Measurements from ENCODE around the gene E2F2. TPM values are rescaled to one million over a fixed set of nuclear protein-coding genes. Genes with fewer than 3 reads are reported as not detected.
A peak's percentile ranks its signal among the peaks of the same experiment; 100 is the strongest.

Gene E2F2
- total and polyA plus RNA-seq, 2 of the 4 experiments (the other 2 are of a cell fraction) = 0.36 to 0.51 TPM

- Histone ChIP-seq H4K20me1 (ENCODE audit: insufficient read depth, low read length) (peaks cover 4% of the 10 kb centered on the region; the same call in 1 of the 2 replicates), H2AK9ac (replicated peaks; ENCODE audit: low read depth, low read length, poor library complexity) (no peak overlapping the region), H2BK5ac (ENCODE audit: low read depth, low read length, poor library complexity, severe bottlenecking) (no peak overlapping the region), H2AFZ (replicated peaks; ENCODE audit: low read length, poor library complexity) (no peak overlapping the region), H3K9me3 (ENCODE audit: control insufficient read depth, insufficient read depth, low read length) (no peaks in the 10 kb centered on the region), H3K14ac (replicated peaks; ENCODE audit: low read depth, low read length) (no peak overlapping the region), H3K9me1 (ENCODE audit: insufficient read depth, low read length) (peaks cover 8% of the 10 kb centered on the region; the same call in 1 of the 2 replicates), H2BK15ac (ENCODE audit: low read depth, low read length) (no peak overlapping the region), H2BK20ac (ENCODE audit: low read depth, low read length) (no peak overlapping the region), H3K9ac (ENCODE audit: low read depth, low read length) (no peak overlapping the region), H3K56ac (ENCODE audit: extremely low read depth, insufficient read depth, low read length) (no peak overlapping the region), H2AK5ac (ENCODE audit: low read depth, low read length) (no peak overlapping the region), H2BK120ac (ENCODE audit: low read depth, low read length) (no peak overlapping the region), H3K4me2 (ENCODE audit: low read depth, low read length) (no peak overlapping the region; the same call in 1 of the 2 replicates), H3K23ac (ENCODE audit: low read depth, low read length) (0 out of 2 replicates have a peak overlapping the region, but pooled peaks have one; percentile 2), H3K4ac (ENCODE audit: low read depth, low read length) (no peak overlapping the region), H4K5ac (ENCODE audit: low read depth, low read length) (no peak overlapping the region), H4K8ac (ENCODE audit: low read depth in 2 of 2, low read length in 2 of 2) (no peak overlapping the region), H3K36me3 (ENCODE audit: control insufficient read depth, insufficient read depth, low read length) (0 out of 2 replicates have a peak, but pooled peaks cover 1% of the 10 kb centered on the region), H3K4me3 (ENCODE audit: insufficient read depth, low read depth, low read length) (no peak overlapping the region), H3K27me3 (ENCODE audit: control insufficient read depth, insufficient read depth, low read length) (no peaks in the 10 kb centered on the region; the same call in 1 of the 2 replicates), H3K27ac (ENCODE audit: insufficient read depth, low read length) (no peak overlapping the region), H3K4me1 (ENCODE audit: control insufficient read depth, insufficient read depth, low read length) (peaks cover 10% of the 10 kb centered on the region; the same call in 1 of the 2 replicates), H4K91ac (ENCODE audit: insufficient read depth, low read depth, low read length) (no peak overlapping the region), H3K18ac (ENCODE audit: low read depth, low read length) (no peak overlapping the region), H3K79me1 (ENCODE audit: low read depth in 1 of 2, low read length in 2 of 2) (peaks cover 15 to 56% of the 10 kb centered on the region in 2 experiments)
- BruUV-seq (replicated peaks) = no TSS peak
- in situ Hi-C loops (cut with MboI; ENCODE audit: low sequenced_read_pairs) (no loop called here), intact Hi-C loops (cut with micrococcal nuclease) (loop anchor here (5.0 kb wide), 1 partner anchor 139 kb away; the partner anchor contains the start of gene HNRNPR), dilution Hi-C loops (cut with HindIII; ENCODE audit: low sequenced_read_pairs, unreplicated experiment) (no loop called here)
- ChIA-PET CTCF (no interaction called here), POLR2A (ENCODE audit: unreplicated experiment) (no interaction called here)
- DNase-seq (no peak), ATAC-seq (ENCODE audit: low read depth) (no peak)
- TF ChIP-seq CHD1 (IDR thresholded peaks at IDR 0.05; ENCODE audit: low read depth, low read length) (no peak), MAFK (IDR thresholded peaks at IDR 0.05; ENCODE audit: low read depth, low read length) (no peak), CEBPB (IDR thresholded peaks at IDR 0.05; ENCODE audit: low read depth, low read length) (no peak), ELK1 (IDR thresholded peaks at IDR 0.05; ENCODE audit: borderline replicate concordance, low read depth, low read length) (no peak), RAD21 (IDR thresholded peaks at IDR 0.05; ENCODE audit: low read length) (no peak), NFE2L2 (IDR thresholded peaks at IDR 0.05; ENCODE audit: low read depth, low read length) (no peak), MAZ (IDR thresholded peaks at IDR 0.05; ENCODE audit: borderline replicate concordance, low read depth, low read length) (no peak), FOS (IDR thresholded peaks at IDR 0.05; ENCODE audit: low read depth, low read length) (no peak), RCOR1 (IDR thresholded peaks at IDR 0.05; ENCODE audit: insufficient replicate concordance, low read length) (no peak), SMC3 (IDR thresholded peaks at IDR 0.05; ENCODE audit: low read depth, low read length) (no peak)
- WGBS, 2 experiments (ENCODE audit: extremely low coverage in 2 of 2, insufficient read length in 1 of 2) = no CpG with 5 or more reads among the region's 7 CpGs
These were observed 49.9 kb downstream of the E2F2 start for GRCh38 chr1:23481026-23481597.

All from IMR-90 (cell line).